Measurements from ENCODE around the gene FYTTD1.
"Not testable (repeated sequence)": the region's sequence is repeated elsewhere in the genome, so short reads cannot be mapped to it uniquely, and the experiment has no call there.

FYTTD1 gene

DNA sequence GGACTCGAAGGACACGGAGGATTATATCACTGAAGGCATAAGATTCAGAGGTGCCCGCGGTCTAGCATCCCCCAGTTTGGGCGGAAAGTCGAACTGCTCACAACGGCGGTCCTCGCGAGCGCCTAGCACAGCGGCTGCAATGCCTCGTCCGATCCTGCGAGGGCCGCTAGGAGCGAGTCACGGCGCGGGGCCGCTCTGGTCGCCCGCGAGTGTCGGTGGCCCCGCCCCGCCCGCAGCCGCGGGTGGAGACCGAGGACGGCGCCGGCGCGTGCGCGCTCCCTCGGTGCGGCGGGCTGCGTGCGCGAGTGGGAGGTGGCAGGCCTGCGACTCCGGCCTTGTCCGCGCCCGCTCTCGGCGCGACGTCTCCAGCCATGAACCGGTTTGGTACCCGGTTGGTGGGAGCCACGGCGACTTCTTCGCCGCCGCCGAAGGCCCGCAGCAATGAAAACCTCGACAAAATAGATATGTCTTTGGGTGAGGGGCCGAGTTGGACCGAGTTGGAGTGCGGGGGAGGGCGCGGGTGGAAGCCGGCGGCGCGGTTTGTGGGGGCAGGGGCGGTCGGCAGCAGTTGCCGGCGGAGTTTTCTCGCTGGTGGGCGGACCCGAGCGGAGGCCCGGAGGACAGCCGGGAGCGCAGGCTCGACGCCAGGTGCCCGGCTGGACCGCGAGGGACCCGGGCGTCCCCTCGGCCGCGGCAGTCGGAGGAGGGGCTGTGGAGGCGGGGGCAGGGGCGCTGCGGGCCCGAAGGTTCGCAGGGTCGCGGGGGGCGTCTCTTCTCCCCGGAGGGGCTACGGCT lies at the start of gene FYTTD1:
FYTTD1 (plus strand) TSS at position 283 of the 795 bp plus-strand sequence; CDS start at position 372, 89 bp downstream.
- peak; percentile 96 for DNase-seq

DNA sequence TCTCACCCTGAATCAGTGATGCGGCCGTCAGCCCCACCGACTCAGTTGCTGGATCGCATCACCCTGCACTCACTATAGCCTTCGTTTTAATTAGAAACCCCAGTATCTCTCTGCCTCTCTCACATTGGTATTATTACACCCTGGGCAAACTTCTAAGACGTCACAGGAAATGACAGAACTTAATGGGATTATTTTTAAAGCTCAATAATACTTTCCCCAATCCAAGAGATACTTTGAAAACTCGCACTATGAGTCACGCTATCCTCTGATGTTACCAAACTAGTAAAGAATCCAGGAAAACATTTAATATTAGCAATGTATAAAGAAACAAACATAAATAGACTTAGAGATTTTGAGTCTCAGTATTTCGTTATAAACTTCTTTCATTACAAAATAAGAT lies 49.6 kb upstream of the FYTTD1 start:
- DNase-seq: no peak

DNA sequence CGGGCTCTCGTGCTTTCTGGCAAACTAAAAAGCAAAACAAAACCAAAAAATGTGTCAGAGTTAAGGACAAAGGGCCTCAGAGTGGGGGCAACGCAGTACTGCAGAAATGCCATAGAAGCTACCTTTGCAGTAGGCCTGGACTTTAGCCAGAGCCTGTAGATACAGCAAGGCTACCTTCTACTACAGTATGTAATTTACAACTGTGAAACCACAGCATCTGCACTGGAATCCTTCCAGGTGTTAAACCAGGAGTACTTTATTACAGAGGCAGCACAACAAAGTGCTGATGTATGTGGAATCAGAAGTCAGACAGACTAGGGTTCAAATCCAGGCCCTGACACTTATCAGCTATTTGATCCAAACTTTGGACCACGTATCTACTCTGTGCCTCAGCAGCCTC lies 47.8 kb upstream of the FYTTD1 start:
- DNase-seq: no peak

GRCh38 chr3:197706658-197707057 lies 43.0 kb upstream of the FYTTD1 start:
- no peak for DNase-seq

- DNase-seq: no peak
Observed at GRCh38 chr3:197709135-197709534, 40.5 kb upstream of the FYTTD1 start.

GRCh38 chr3:197710965-197711364 lies 38.7 kb upstream of the FYTTD1 start:
- not testable (repeated sequence) for DNase-seq

GRCh38 chr3:197711973-197712707 lies 37.5 kb upstream of the FYTTD1 start:
- DNase-seq: no peak

- no peak for DNase-seq
Observed at GRCh38 chr3:197713477-197713822, 36.2 kb upstream of the FYTTD1 start.

GRCh38 chr3:197714251-197714650 lies 35.4 kb upstream of the FYTTD1 start:
- no peak for DNase-seq

DNA sequence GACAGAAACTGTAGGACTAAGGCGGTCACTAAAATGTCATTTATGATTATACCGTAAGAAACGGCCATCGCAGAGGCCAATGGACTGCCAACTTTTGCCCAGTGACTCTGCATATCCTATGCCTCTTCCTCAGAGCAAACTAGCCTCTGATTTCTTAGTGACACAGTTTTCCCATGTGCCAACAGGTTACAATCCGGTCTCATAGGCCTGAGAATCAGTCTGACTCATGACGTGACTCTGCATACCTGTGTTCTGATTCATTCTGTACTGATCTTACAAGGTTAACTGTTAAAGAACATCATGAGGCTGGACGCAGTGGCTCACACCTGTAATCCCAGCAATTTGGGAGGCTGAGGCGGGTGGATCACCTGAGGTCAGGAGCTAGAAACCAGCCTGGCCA lies 30.8 kb upstream of the FYTTD1 start:
- no peak for DNase-seq

GRCh38 chr3:197720694-197721093 lies 29.0 kb upstream of the FYTTD1 start:
- DNase-seq: no peak

DNA sequence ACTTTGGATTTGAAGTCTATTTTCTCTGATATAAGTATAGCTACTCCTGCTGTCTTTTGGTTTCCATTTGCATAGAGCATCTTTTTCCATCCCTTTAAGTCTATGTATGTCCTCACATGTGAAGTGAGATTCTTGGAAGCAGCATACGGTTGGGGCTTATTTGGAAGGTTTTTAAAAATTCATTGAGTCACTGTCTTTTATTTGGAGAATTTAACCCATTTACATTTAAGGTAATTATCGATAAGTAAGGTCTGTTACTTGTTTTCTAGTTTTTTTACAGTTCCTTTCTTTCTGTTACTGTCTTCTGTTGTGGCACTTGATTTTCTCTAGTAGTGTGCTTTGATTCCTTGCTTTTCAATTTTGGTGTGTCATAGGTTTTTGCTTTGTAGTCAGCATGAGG lies 26.9 kb upstream of the FYTTD1 start:
- DNase-seq: no peak

GRCh38 chr3:197727878-197728277 lies 21.8 kb upstream of the FYTTD1 start:
- not testable (repeated sequence) for DNase-seq

DNA sequence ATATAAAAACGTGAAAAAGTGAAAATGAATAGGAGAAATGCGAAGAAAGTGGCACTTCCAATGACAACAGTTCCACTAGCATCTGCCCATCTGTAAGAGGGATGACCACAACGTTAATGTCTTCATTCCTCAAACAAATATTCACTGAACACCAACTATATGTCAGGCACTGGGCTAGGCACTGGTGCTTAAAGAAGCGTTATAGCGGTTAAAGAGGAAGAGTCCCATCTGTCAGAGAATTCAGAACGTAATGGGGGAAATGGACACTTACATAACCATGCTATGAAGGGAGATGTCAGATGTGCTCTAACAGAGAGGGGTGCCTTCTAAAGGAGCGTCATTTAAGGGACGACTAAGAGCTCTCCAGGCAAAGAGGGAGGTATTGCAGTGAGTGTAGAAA lies 21.2 kb upstream of the FYTTD1 start:
- no peak for DNase-seq

- peak; percentile 7 for DNase-seq
Observed at GRCh38 chr3:197730200-197730599, 19.5 kb upstream of the FYTTD1 start.

DNA sequence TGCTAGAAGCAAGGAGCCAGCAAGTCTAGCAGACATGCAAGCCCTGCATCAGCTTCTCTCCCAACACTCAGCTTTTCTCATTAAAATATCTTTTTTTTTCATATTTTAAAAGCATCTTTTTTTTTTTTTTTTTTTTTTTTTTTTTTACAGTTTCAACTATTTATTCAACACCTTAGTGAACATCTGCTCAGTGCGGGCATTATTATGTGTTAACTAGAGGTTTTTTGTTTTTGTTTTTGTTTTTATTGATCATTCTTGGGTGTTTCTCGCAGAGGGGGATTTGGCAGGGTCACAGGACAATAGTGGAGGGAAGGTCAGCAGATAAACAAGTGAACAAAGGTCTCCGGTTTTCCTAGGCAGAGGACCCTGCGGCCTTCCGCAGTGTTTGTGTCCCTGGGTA lies 18.9 kb upstream of the FYTTD1 start:
- not testable (repeated sequence) for DNase-seq

DNA sequence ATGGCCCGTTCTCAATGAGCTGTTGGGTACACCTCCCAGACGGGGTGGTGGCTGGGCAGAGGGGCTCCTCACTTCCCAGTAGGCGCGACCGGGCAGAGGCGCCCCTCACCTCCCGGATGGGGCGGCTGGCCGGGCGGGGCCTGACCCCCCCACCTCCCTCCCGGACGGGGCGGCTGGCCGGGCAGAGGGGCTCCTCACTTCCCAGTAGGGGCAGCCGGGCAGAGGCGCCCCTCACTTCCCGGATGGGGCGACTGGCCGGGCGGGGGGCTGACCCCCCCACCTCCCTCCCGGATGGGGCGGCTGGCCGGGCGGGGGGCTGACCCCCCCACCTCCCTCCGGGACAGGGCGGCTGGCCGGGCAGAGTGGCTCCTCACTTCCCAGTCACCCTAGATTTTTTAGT lies 18.2 kb upstream of the FYTTD1 start:
- not testable (repeated sequence) for DNase-seq

DNA sequence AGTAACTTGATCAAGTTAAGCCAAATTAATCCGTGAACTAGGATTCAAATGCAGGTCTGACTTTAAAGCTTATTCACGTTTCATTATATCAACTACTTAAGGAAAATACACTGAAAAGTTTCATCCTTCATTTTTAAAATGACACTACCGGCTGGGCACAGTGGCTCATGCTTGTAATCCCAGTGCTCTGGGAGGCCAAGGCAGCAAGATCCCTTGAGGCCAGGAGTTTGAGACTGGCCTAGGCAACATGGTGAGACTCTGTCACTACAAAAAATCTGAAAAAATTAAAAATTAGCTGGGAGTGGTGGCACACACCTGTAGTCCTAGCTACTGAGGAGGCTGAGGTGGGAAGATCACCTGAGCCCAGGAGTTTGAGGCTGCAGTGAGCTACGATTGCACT lies 16.6 kb upstream of the FYTTD1 start:
- no peak for DNase-seq

DNA sequence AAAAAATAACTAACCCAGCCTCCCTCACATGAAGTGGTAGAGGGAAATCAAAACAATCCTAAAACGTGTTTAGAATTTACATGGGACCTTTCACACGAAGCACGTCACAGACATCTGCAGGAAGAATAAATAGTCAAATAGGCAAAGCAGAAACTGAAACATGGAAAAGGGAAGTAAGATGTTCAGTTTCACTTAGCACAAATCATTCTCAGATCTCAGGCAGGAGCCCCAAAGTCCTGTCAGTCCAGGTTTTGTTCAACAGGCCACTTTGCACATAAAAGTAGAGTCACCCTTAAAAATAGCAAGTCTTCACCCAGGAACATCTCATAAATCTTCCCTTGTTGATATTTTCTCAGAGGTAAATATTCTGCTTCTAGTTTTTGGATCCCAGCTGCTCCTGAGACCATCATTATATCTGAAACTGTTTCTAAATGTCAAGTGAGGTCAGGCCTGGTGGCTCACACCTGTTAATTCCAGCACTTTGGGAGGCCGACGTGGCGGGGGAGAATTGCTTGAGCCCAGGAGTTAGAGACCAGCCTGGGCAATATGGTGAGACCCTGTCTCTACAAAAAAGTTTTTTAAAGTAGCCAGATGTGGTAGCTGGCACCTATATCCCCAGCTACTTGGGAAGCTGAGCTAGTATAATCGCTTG lies 14.9 kb upstream of the FYTTD1 start:
- DNase-seq: no peak

DNA sequence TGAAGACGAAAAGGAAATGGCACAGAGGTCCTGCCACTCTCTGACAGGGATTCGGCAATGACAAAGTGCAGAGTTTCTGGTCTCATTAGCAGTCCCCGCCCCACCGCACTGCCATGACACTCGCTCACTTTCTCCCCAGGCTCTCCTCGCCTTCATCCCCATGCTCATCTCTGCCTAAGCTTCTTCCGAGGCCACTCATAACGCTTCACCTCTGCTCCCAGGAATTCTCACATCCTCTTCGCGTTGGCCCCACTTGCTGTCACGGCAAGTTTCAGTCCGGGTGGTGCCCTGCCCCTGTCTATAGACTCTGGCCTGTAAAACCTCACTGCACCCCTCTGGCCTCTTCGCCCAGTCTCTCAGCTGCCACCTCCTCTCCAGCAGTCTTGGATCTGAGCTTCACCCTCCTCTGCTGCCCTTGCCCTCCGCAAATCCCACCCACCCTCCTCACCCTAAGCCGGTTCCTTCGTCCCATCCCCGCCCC lies 13.6 kb upstream of the FYTTD1 start:
- peak; percentile 47 for DNase-seq

GRCh38 chr3:197736491-197737318 lies 13.0 kb upstream of the FYTTD1 start, which contains the start of gene RUBCN:
RUBCN (minus strand) TSS chr3:197736904; CDS start chr3:197736719, 185 bp downstream.
- DNase-seq: peak; percentile 99

DNA sequence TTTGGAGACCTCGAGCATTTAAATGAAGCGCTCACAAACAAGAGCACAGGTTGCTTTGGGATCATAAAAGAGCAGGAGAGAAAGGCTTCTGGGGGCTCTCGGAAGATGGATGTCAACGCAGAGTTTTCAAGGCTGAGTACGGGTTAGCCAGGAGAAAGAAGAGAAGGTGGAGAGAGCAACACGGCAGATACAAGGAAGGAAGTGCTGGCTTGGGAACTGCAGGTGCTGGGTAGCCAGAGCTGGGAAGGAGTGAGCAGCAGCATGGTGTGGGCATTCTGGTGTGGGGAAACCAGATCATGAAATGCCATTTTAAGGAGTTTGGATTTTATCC lies 12.4 kb upstream of the FYTTD1 start:
- no peak for DNase-seq

Data from NCI-H69 (cell line).